ENCODE measurements around the gene OTOP1. TPM values are rescaled to one million over a fixed set of nuclear protein-coding genes. Genes with fewer than 3 reads are reported as not detected.
"Not testable (repeated sequence)": the region's sequence is repeated elsewhere in the genome, so short reads cannot be mapped to it uniquely, and the experiment has no call there.

OTOP1 gene
- total RNA-seq, 1 experiment from 2014 or later, result not detected

DNA sequence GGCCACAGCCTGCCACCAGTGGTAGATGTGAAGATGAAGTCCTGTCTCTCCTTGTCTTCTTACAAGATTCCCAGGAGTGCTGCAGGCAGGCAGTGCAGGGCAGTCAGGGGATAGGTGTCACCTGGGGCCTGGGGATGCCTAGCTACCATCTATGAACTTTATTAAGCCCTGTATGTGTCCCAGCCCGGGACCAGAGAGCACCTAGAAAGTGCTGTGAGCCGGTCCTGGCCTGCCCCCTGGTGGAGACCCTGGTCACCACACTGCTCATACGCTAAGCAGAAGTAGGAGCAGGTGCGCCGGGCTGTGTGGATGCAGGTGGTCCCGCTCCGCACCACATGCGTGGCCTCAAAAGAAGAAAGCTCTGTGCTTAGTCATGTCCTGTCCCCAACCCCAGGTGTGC, 81.1 kb downstream of the OTOP1 start:
- not testable (repeated sequence) for H2BK20ac ChIP-seq (ENCODE audit: low read depth, low read length, poor library complexity, severe bottlenecking); H4K5ac ChIP-seq (ENCODE audit: insufficient read length, low read depth, low read length); H3K4me1 ChIP-seq (ENCODE audit: insufficient read depth, low read length); H3K9ac ChIP-seq (ENCODE audit: extremely low read depth, insufficient read length, low read length); H3K23ac ChIP-seq (ENCODE audit: insufficient read length, low read depth, low read length); H3K36me3 Mint-ChIP-seq (ENCODE audit: insufficient read depth in 1 of 3, low read depth in 3 of 3); H3K27me3 ChIP-seq (ENCODE audit: insufficient read depth, low read length); H3K9me3 Mint-ChIP-seq; H3K79me1 ChIP-seq (ENCODE audit: insufficient read depth, low read depth, low read length, poor library complexity, severe bottlenecking); H3K4me1 Mint-ChIP-seq; H4K20me1 ChIP-seq (ENCODE audit: control insufficient read depth, insufficient read depth, insufficient read length); H4K8ac ChIP-seq (replicated peaks; ENCODE audit: insufficient read length, low read depth, low read length); H3K4me2 ChIP-seq (ENCODE audit: insufficient read depth, insufficient read length, low read length); H3K79me2 ChIP-seq (ENCODE audit: insufficient read depth, low read length); H2BK120ac ChIP-seq (ENCODE audit: low read depth, low read length, poor library complexity, severe bottlenecking); H3K18ac ChIP-seq (ENCODE audit: insufficient read length, low read depth, low read length); H2AK5ac ChIP-seq (ENCODE audit: insufficient read length, low read length); H2BK12ac ChIP-seq (ENCODE audit: insufficient read length, low read depth, low read length); H3K14ac ChIP-seq (ENCODE audit: insufficient read depth, low read length); H3K27ac Mint-ChIP-seq; H3K9me3 ChIP-seq (ENCODE audit: control insufficient read depth, low read depth, low read length); H3K4me3 Mint-ChIP-seq; H2BK5ac ChIP-seq (ENCODE audit: insufficient read length, low read length); H4K91ac ChIP-seq (ENCODE audit: insufficient read length, low read depth, low read length); H3K4ac ChIP-seq (ENCODE audit: low read depth, low read length); H3K56ac ChIP-seq (ENCODE audit: insufficient read length, low read depth, low read length); H3K23me2 ChIP-seq (ENCODE audit: insufficient read length, low read depth, low read length, poor library complexity, severe bottlenecking); H3T11ph ChIP-seq (ENCODE audit: low read length); H2AFZ ChIP-seq (ENCODE audit: low read length); H2BK15ac ChIP-seq (ENCODE audit: low read depth, low read length); H3K27ac ChIP-seq (ENCODE audit: insufficient read length, low read depth, low read length)
- DNase-seq, result peak; percentile 61
- H3K27me3 Mint-ChIP-seq (ENCODE audit: low read depth), result peaks cover 31% of the 10 kb centered on the region
- WGBS (ENCODE audit: extremely low coverage, insufficient read length, low lambda C conversion rate), result no CpG with 5 or more reads among the region's 8 CpGs
- TF ChIP-seq, protein P1, sequence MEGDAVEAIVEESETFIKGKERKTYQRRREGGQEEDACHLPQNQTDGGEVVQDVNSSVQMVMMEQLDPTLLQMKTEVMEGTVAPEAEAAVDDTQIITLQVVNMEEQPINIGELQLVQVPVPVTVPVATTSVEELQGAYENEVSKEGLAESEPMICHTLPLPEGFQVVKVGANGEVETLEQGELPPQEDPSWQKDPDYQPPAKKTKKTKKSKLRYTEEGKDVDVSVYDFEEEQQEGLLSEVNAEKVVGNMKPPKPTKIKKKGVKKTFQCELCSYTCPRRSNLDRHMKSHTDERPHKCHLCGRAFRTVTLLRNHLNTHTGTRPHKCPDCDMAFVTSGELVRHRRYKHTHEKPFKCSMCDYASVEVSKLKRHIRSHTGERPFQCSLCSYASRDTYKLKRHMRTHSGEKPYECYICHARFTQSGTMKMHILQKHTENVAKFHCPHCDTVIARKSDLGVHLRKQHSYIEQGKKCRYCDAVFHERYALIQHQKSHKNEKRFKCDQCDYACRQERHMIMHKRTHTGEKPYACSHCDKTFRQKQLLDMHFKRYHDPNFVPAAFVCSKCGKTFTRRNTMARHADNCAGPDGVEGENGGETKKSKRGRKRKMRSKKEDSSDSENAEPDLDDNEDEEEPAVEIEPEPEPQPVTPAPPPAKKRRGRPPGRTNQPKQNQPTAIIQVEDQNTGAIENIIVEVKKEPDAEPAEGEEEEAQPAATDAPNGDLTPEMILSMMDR (conservative IDR thresholded peaks at IDR 0.05), result peak; percentile 65

DNA sequence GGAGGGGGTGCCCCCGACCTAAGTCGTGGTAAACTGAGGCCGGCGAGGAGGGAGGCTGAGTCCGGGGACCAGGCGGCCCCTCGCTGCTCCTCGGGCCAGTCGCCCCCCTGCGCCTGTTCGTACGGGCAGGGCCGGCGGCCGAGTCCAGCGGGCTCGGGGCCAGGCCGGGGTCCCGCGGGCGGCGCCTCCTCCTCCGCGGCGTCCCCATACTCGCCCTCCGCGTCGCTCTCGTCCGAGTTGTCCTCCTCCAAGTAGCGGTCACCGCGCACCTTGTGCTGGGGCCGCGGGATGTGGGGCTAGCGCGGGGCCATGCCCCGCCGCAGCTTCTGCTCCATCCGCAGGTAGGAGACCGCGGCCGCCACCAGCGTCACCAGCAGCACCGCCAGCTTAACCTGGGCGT, 83.4 kb downstream of the OTOP1 start:
- DNase-seq; H3K79me2 ChIP-seq (ENCODE audit: insufficient read depth, low read length); H4K5ac ChIP-seq (ENCODE audit: insufficient read length, low read depth, low read length); H4K91ac ChIP-seq (ENCODE audit: insufficient read length, low read depth, low read length); H2BK5ac ChIP-seq (ENCODE audit: insufficient read length, low read length); H3K23ac ChIP-seq (ENCODE audit: insufficient read length, low read depth, low read length); H3K27me3 ChIP-seq (ENCODE audit: insufficient read depth, low read length); H3K56ac ChIP-seq (ENCODE audit: insufficient read length, low read depth, low read length); H2BK15ac ChIP-seq (ENCODE audit: low read depth, low read length); H2BK20ac ChIP-seq (ENCODE audit: low read depth, low read length, poor library complexity, severe bottlenecking); H3K79me1 ChIP-seq (ENCODE audit: insufficient read depth, low read depth, low read length, poor library complexity, severe bottlenecking); H2AK5ac ChIP-seq (ENCODE audit: insufficient read length, low read length); H3K36me3 Mint-ChIP-seq (ENCODE audit: insufficient read depth in 1 of 3, low read depth in 3 of 3); H3K4me1 ChIP-seq (ENCODE audit: insufficient read depth, low read length); H3K9me3 Mint-ChIP-seq; H3K4me1 Mint-ChIP-seq; H3K23me2 ChIP-seq (ENCODE audit: insufficient read length, low read depth, low read length, poor library complexity, severe bottlenecking); H3K18ac ChIP-seq (ENCODE audit: insufficient read length, low read depth, low read length); H3K9ac ChIP-seq (ENCODE audit: extremely low read depth, insufficient read length, low read length); H4K20me1 ChIP-seq (ENCODE audit: control insufficient read depth, insufficient read depth, insufficient read length); H3T11ph ChIP-seq (ENCODE audit: low read length); H3K9me3 ChIP-seq (ENCODE audit: control insufficient read depth, low read depth, low read length); H3K27ac ChIP-seq (ENCODE audit: insufficient read length, low read depth, low read length); H4K8ac ChIP-seq (replicated peaks; ENCODE audit: insufficient read length, low read depth, low read length); H3K14ac ChIP-seq (ENCODE audit: insufficient read depth, low read length); H2BK12ac ChIP-seq (ENCODE audit: insufficient read length, low read depth, low read length); H3K4ac ChIP-seq (ENCODE audit: low read depth, low read length); H2BK120ac ChIP-seq (ENCODE audit: low read depth, low read length, poor library complexity, severe bottlenecking); H2AFZ ChIP-seq (ENCODE audit: low read length); H3K27ac Mint-ChIP-seq: not testable (repeated sequence)
- no CpG with 5 or more reads among the region's 47 CpGs for WGBS (ENCODE audit: extremely low coverage, insufficient read length, low lambda C conversion rate)
- H3K4me2 ChIP-seq (ENCODE audit: insufficient read depth, insufficient read length, low read length), result peak overlapping the region; percentile 16
- Mint-ChIP-seq H3K27me3 (ENCODE audit: low read depth) (peaks cover 31% of the 10 kb centered on the region), H3K4me3 (peak overlapping the region; percentile 49 to 74)
